ENCODE data around the gene ABCA13. TPM values are rescaled to one million over a fixed set of nuclear protein-coding genes. Genes with fewer than 3 reads are reported as not detected.

The ABCA13 gene
- total RNA-seq, 6 experiments from 2014 or later: 0.02 to 0.08 (median 0.05) TPM; not detected in 1

GRCh38 chr7:48511080-48511479 is 339.8 kb downstream of the ABCA13 start:
- no peak for DNase-seq
- Mint-ChIP-seq H3K27me3 (ENCODE audit: insufficient read depth) (peaks cover 3% of the 10 kb centered on the region; the same call in 1 of the 2 replicates), H3K9me3 (no peaks in the 10 kb centered on the region; the same call in 1 of the 2 replicates), H3K4me1 (ENCODE audit: low read depth) (no peaks in the 10 kb centered on the region), H3K4me3 (no peak overlapping the region), H3K36me3 (ENCODE audit: low read depth) (no peaks in the 10 kb centered on the region), H3K27ac (no peak overlapping the region)
- TF ChIP-seq, protein P1, sequence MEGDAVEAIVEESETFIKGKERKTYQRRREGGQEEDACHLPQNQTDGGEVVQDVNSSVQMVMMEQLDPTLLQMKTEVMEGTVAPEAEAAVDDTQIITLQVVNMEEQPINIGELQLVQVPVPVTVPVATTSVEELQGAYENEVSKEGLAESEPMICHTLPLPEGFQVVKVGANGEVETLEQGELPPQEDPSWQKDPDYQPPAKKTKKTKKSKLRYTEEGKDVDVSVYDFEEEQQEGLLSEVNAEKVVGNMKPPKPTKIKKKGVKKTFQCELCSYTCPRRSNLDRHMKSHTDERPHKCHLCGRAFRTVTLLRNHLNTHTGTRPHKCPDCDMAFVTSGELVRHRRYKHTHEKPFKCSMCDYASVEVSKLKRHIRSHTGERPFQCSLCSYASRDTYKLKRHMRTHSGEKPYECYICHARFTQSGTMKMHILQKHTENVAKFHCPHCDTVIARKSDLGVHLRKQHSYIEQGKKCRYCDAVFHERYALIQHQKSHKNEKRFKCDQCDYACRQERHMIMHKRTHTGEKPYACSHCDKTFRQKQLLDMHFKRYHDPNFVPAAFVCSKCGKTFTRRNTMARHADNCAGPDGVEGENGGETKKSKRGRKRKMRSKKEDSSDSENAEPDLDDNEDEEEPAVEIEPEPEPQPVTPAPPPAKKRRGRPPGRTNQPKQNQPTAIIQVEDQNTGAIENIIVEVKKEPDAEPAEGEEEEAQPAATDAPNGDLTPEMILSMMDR (IDR thresholded peaks at IDR 0.05): no peak

DNA sequence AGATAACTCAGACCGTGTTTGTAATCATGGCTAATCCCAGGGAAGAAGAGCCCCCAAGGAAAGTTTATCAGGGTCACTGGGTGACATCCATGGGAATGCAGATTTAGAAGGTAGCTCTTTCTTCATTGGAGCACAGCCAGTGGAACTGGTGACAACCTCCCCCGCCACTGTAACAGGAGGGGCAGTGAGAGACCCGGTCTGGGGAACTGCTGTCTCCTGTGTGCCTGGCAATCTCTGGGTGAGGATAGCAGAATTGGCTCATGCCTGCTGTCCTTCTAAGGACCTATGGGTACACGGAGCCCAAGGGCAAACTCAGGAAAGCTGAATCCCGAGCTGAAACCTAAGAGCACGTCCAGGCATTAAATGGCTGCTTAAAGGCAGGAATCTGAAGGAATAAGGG is 341.6 kb downstream of the ABCA13 start:
- no peak overlapping the region for H3K27ac Mint-ChIP-seq
- no peak for DNase-seq
- no peaks in the 10 kb centered on the region; the same call in 1 of the 2 replicates for H3K9me3 Mint-ChIP-seq
- H3K27me3 Mint-ChIP-seq (ENCODE audit: insufficient read depth): peaks cover 3% of the 10 kb centered on the region; the same call in 1 of the 2 replicates
- H3K36me3 Mint-ChIP-seq (ENCODE audit: low read depth): no peaks in the 10 kb centered on the region
- TF ChIP-seq, protein P1 (IDR thresholded peaks at IDR 0.05): no peak
- H3K4me3 Mint-ChIP-seq: no peak overlapping the region
- no peaks in the 10 kb centered on the region for H3K4me1 Mint-ChIP-seq (ENCODE audit: low read depth)

- no peaks in the 10 kb centered on the region for H3K36me3 Mint-ChIP-seq (ENCODE audit: low read depth)
- TF ChIP-seq, protein P1 (IDR thresholded peaks at IDR 0.05): no peak
- peaks cover 3% of the 10 kb centered on the region; the same call in 1 of the 2 replicates for H3K27me3 Mint-ChIP-seq (ENCODE audit: insufficient read depth)
- no peaks in the 10 kb centered on the region; the same call in 1 of the 2 replicates for H3K9me3 Mint-ChIP-seq
- no peak overlapping the region for H3K27ac Mint-ChIP-seq
- no peak for DNase-seq
- H3K4me3 Mint-ChIP-seq: no peak overlapping the region
- no peaks in the 10 kb centered on the region for H3K4me1 Mint-ChIP-seq (ENCODE audit: low read depth)
Measured at GRCh38 chr7:48515171-48515570, 343.9 kb downstream of the ABCA13 start.

DNA sequence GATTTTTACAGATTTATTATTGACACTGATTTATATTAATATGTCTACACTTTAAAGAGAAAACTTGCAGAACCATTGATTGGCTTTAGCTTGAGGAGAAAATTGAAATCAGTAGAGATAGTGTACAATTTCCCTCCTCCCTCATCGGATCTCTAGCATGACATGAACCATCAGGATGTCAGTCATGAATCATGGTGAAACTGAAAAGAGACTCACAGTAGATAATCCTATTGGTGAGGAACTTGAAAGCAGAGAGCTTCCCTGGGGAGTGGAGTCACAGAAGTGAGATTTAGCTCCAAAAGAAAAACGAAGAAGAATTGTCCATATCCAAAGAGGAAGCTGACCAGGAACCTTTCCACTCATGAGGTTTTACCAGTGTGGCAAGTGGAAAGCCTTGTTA is 346.8 kb downstream of the ABCA13 start:
- no peaks in the 10 kb centered on the region for H3K4me1 Mint-ChIP-seq (ENCODE audit: low read depth)
- H3K27ac Mint-ChIP-seq: no peak overlapping the region
- H3K9me3 Mint-ChIP-seq: no peaks in the 10 kb centered on the region; the same call in 1 of the 2 replicates
- TF ChIP-seq, protein P1 (IDR thresholded peaks at IDR 0.05): no peak
- no peak for DNase-seq
- H3K27me3 Mint-ChIP-seq (ENCODE audit: insufficient read depth): no peaks in the 10 kb centered on the region; the same call in 1 of the 2 replicates
- H3K36me3 Mint-ChIP-seq (ENCODE audit: low read depth): no peaks in the 10 kb centered on the region
- no peak overlapping the region for H3K4me3 Mint-ChIP-seq

- peaks cover 4% of the 10 kb centered on the region; the same call in 1 of the 2 replicates for H3K9me3 Mint-ChIP-seq
- H3K27ac Mint-ChIP-seq: no peak overlapping the region
- DNase-seq: no peak
- H3K4me3 Mint-ChIP-seq: no peak overlapping the region
- TF ChIP-seq, protein P1 (IDR thresholded peaks at IDR 0.05): no peak
- no peaks in the 10 kb centered on the region for H3K4me1 Mint-ChIP-seq (ENCODE audit: low read depth)
- peaks cover 1% of the 10 kb centered on the region; the same call in 1 of the 2 replicates for H3K27me3 Mint-ChIP-seq (ENCODE audit: insufficient read depth)
- H3K36me3 Mint-ChIP-seq (ENCODE audit: low read depth): no peaks in the 10 kb centered on the region
Measured at GRCh38 chr7:48522692-48523091, 351.4 kb downstream of the ABCA13 start.
